AG09319 (cell line): Measurements from ENCODE around the gene MAGEB4.

Experiments
- DNase-seq: peaks from one replicate; pipeline ENCODE4 v3.0.0-alpha.2; 2010; ENCODE audit warnings: low read depth; ENCODE audit errors: extremely low read depth
- TF ChIP-seq, protein P1 (sequence below): IDR thresholded peaks from 2 replicates; pipeline ENCODE4 v1.5.1; 2011; ENCODE audit warnings: low read depth, mild to moderate bottlenecking, inconsistent platforms, low read length, moderate library complexity

Gene MAGEB4

DNA sequence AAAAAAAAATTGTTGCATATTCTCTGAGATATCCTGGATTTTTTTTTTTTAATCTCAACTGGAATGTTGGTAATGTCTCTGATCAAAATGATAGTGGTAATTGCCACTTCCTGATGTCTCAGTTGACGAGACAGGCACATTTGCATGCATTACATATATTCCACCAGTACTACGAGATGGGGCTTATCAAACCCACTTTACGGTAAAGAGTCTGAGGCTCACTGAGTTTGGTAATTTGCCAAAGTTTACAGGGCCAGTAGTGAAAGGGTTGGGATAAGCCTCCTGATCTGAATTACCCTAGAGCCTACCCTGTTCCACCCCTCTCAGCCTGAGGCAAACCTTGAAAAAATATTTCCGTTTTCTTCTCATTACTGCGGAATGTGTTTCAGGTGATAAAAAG lies 21.1 kb upstream of the MAGEB4 start:
- no peak for DNase-seq
- TF ChIP-seq, protein P1, sequence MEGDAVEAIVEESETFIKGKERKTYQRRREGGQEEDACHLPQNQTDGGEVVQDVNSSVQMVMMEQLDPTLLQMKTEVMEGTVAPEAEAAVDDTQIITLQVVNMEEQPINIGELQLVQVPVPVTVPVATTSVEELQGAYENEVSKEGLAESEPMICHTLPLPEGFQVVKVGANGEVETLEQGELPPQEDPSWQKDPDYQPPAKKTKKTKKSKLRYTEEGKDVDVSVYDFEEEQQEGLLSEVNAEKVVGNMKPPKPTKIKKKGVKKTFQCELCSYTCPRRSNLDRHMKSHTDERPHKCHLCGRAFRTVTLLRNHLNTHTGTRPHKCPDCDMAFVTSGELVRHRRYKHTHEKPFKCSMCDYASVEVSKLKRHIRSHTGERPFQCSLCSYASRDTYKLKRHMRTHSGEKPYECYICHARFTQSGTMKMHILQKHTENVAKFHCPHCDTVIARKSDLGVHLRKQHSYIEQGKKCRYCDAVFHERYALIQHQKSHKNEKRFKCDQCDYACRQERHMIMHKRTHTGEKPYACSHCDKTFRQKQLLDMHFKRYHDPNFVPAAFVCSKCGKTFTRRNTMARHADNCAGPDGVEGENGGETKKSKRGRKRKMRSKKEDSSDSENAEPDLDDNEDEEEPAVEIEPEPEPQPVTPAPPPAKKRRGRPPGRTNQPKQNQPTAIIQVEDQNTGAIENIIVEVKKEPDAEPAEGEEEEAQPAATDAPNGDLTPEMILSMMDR = no peak

DNA sequence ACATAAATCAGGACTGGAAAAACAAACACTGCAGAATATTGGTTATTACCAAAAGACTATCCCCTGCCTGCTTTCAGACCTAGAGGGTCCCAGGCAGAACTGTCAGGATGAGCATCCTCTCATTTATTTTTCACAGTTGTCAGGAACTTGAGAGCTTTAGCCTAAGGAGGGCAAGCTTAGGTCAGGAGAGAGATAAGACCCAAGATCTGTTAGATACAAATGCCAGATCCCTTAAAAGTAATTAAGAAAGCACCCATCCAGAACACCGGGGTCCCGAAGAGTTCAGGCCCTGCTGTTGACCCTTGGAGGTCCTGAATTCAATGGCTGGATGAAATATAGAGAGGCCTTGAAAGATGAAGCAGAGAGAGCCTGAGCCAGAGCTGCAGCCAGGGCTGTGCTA lies 17.3 kb upstream of the MAGEB4 start:
- DNase-seq = no peak
- TF ChIP-seq, protein P1 = no peak

DNA sequence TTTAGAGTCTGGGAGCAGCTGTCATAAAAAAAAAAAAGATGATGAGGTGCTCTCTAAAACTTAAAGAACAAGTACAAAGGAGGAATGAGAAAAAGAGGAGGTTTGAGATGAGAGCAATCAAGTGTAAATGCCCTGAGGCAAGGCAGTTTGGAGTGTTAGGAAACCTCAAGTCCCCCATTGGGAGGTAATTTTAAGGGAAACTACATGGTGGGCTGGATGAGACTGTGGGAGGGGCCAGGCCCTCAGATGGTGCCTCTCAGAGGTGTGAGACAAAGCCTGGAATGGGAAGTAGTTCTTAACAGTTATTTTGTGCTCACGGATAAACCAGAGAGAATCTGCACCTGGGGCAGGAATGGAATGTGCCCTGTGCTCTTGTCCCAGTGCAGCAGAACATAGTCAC lies 13.3 kb upstream of the MAGEB4 start:
- no peak for DNase-seq
- TF ChIP-seq, protein P1 = no peak

DNA sequence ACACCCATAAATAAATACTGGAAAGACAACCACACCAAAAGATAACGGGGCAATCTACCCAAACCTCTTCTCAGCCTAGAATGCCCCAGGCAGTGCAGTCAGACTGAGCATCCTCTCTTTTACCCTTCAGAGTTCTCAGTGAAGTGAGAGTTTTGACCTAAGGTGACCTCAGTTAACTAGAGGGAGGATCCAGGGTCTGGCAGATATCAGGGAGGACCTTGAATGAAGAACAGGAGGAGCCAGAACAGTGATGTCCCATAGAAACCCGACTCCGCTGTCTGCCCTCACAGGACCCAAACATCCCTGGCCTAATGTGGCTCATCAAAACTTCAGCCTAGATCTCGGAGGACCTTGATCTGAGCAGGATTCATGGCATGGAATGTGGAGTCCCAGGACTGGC lies 11.4 kb upstream of the MAGEB4 start, which contains the start of gene MAGEB3:
TSS of gene MAGEB3 (plus strand) at position 263 of the 400 bp plus-strand sequence. CDS start 5,268 bp downstream, outside the sequence.
- no peak for DNase-seq
- TF ChIP-seq, protein P1 = no peak

DNA sequence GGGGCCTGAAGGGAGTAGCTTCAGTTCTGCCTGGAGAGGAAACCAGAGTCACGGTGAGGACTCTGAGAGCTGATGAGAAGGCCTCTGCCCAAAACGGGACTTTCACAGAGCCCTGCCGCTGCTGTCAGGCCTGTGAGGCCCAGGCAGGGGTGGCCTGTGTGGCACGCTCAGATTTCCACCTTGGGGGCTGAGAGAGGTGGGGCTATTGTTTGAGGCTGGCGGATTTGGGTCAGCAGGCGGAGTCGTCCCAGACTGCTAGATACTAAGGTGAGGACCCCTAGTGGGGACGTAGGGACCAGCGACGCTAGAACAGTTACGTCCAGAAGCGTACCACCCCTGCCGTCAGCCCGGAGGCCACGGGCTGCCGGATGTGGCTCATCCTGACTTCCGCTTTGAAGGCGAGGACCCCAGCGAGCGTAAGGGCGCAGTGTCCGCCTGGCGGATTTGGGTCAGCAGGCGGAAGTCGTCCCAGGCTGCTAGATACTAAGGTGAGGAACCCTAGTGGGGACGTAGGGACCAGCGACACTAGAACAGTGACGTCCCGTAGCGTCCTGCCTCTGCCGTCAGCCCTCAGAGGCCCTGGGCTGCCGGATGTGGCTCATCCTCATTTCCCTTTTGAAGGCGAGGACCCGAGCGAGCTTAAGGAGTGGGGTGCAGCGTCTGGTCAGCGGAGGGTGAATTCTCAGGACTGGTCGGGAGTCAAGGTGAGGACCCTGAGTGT lies 5.1 kb downstream of the MAGEB4 start, which contains the start of gene MAGEB1:
TSS of gene MAGEB1 (plus strand) at position 378 of the 721 bp plus-strand sequence. CDS start 3,348 bp downstream, outside the sequence.
- TF ChIP-seq, protein P1 = no peak
- DNase-seq = no peak

DNA sequence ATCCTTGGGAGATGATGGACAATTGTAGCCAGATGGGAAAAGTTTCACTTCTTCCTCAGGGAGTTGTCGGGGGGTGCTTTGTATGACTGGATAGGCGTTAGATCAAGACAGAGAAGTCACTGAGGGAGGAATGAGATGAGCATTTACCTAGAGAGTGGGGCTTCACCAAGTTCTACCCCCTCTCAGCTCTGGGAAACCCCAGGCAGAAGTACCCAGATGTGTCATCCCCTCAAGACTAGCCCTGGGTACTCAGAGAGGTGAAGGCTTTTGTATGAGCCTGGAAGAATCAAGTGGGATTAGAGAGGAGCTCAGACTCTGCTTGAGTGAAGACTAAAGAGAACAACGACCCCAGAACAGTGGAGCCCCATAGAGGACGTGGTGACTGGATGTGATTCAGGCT lies 7.1 kb downstream of the MAGEB4 start:
- DNase-seq = no peak
- TF ChIP-seq, protein P1 = no peak

DNA sequence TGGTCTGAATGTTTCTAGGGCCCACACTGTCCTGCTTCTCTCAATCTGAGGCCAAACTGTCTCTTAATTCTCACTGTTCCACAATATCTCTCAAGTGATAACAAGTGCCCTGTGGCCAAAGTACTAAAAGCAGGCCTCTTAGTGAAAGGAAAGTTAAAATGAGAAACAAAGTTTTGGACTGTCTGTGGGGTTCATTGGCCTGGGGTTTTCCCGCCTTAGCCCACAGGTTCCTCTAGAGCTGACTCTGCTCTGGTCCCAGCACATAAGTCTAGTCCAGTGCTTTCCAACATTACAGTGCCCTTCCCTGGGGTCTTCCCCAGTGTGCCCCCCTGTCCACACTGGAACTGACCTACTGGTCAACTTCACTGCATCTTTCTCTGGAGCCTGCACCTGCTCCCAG lies 11.5 kb downstream of the MAGEB4 start:
- DNase-seq = no peak
- TF ChIP-seq, protein P1 = no peak
